Medulla oblongata (tissue), 1 donor: ENCODE results near the gene NBEA.
"Not testable (repeated sequence)": the region's sequence is repeated elsewhere in the genome, so short reads cannot be mapped to it uniquely, and the experiment has no call there.

ENCODE experiments used
- DNase-seq: peaks from one replicate; pipeline ENCODE4 v3.0.0-alpha.2; 2015; ENCODE audit errors: extremely low spot score

Gene NBEA

GRCh38 chr13:35646056-35646774 lies 704.1 kb downstream of the NBEA start:
- no peak for DNase-seq

DNA sequence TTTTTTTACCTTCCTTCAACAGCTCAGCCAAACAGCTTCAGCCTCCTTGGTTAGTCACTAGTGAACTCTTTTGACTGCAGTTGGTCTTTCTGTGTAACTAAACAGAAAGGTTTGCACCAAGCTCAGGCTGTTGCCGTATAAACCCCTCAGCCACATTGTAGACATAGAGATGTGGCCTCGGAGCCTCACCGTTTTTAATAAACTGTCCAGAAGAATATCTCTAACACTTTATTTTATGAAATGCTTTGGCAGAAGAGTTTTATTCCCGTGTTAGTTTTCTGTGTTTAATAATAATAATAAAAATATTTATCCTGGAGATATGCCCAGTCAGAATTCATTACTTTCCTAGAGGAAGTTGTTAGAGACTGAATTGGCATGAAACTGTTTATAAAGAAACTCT lies 706.1 kb downstream of the NBEA start:
- no peak for DNase-seq

DNA sequence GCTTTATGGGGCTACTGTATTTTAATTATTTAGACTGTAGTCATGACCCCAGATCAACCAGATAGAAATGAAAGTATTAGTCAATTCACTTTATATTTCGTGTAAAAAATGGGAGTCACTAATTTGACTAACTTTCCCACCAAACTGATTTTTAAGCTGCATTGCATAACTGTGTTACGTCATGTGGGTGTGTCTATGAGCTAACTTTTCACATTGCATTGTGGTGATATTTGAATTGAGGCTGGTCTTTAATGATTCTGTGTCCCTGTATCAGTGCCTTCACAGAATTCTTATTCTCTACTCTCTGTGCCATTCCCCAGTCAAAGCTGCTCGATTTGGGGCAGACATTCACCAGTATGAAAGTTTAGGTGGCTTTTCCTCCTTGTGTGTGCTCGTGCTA lies 707.1 kb downstream of the NBEA start:
- no peak for DNase-seq

- no peak for DNase-seq
Observed at GRCh38 chr13:35659796-35660195, 717.7 kb downstream of the NBEA start.

GRCh38 chr13:35664747-35665146 lies 722.7 kb downstream of the NBEA start:
- no peak for DNase-seq

GRCh38 chr13:35669321-35669720 lies 727.3 kb downstream of the NBEA start:
- DNase-seq, result no peak

DNA sequence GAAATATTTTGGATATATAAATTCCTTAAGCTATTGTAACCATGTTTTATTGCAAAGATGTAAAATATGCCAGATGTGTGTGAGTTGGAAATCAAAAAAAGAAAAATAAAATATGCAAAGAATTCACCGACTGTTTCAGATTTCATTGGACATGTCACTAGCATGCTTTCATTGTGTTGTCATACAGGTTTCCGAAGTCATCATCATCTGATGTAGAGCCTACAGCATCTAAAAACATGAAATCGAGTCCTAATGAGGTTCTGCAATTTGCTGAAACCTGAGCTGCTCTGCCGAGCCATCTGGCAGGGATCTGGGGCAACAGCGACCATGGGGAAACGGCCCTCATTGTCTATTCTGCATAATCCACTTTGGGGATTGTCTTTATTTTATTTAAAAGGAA lies 730.5 kb downstream of the NBEA start:
- DNase-seq, result no peak

GRCh38 chr13:35675651-35676050 lies 733.6 kb downstream of the NBEA start:
- DNase-seq, result no peak

GRCh38 chr13:35677863-35678262 lies 735.8 kb downstream of the NBEA start:
- not testable (repeated sequence) for DNase-seq

DNA sequence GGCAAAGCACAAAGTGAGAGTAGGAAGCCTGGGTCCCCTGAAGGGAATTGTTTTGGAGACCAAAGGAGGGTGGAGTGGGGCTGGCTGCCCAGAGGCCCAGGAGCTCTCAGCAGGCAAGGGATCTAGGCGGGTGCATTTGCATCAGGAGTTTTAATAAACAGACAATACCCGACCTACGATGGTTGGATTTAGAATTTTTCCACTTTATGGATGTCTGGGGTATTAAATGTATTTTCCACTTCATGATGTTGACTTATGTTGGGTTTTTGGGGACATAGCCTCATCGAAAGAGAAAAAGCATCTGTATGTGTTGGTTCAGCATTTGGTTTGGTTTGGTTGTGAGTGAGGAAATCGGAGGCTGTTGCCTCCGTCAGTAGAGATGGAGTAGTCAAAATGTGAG lies 739.6 kb downstream of the NBEA start:
- no peak for DNase-seq

DNA sequence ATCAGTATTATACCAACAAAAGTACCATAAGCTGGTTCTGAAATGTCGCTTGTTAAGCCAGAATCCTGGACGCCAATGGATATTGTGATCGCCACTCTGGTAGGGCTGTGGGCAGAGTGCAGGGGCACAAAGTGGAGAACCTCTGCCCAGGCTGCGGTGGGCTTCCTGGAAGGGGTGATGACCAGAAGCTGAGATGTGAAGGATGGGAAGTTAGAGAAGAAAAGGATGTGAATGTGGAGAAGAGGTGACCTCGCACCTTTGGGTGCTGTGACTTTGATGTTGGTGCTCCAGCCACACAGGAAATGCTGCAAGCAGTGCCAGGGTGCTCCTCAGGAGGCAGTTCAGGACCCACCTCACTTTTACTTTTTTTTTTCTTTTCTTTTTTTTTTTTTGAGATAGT lies 742.4 kb downstream of the NBEA start:
- no peak for DNase-seq

DNA sequence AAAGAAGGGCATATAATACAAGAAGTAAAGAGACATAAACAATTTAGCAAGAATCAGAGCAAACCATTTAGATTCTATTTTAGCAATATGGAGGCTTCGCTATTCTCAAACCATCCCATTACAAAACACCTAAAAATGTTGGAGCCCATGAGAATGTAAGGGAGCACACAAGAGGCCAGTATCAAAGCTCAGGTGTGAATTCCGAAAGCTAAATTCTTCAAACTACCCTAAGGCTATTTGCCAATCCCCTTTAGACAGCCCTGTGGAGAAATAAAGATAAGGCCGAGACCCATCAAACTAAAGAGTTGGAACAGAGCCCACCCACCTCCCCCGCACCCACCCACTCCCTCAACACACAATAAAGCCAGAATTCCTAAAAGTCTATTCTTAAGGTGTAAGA lies 745.3 kb downstream of the NBEA start:
- no peak for DNase-seq

DNA sequence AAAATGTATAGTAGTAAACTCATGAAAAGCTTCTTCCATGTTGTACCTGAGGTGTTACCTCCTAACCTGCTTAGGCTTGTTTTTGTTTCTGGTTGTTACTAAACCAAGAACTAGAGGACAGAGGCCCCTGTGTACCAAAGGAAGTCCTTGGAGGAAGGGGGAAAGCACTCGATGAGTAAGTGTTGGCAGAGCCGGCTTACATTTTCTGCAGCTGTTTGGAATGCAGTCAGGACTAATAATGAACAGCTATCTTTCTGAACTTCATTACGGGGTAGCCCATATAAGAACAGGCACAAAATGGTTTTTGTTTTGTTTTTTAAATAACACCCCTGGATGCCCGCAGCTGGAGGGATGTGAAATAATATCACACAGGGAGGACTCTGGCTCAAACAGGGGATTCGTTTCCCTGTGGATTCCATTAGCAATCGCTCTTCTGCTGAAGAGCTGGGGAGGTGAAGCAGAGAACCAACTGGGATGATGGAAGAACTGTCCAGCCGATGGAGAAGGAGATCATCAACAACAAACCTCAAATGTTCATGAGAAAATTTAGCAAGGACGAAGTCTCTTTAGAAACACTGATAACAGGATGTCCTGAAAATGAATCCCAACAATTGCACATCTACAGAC lies 748.6 kb downstream of the NBEA start:
- DNase-seq, result peak; percentile 12

DNA sequence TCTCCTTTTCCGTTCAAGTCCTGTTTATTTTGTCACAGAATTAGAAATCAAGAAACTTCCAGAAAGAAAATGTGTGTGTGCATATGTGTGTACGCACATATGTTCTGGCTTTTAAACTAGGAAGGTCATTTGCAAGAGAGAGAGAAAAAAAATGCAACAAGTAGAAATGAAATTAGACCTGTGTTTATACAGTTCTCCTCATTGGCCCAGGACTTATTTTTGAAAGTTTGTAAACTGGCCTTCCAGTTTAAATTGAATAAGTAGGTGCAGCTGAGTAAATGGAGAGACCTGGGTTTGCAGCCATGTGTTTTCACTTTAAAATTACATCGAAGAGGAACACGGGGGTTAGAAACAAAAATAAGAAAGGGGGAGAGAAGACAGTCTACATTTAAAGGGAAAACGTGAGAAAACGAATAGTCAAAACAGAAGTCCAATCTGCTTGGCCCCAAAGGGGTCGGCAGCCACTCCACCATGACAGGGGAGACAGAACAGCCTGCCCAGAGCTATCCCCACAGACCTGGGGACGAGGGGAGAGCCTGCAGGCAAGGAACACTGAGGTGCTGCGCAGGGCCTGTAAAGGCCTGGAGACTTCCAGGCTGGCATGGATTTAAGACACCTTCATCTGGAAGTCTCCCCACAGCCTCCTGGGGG lies 751.2 kb downstream of the NBEA start:
- no peak for DNase-seq

DNA sequence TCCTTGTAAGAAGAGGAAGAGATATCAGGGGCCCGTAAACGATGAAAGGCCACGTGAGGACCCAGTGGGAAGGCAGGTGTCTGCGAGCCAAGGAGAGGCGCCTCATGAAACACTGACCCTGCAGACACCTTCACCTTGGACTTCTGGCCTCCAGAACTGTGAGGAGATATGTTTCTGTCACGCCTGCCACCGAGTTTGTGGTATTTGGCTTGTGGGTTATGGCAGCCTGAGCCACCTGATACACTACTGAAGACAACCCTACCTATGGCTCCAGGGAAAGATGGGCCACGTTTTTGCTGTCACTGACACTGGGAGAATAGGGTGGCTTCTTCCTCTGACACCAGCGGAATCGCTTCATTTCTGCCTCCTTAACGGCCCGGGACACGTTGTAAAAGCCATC lies 752.0 kb downstream of the NBEA start:
- DNase-seq, result no peak

DNA sequence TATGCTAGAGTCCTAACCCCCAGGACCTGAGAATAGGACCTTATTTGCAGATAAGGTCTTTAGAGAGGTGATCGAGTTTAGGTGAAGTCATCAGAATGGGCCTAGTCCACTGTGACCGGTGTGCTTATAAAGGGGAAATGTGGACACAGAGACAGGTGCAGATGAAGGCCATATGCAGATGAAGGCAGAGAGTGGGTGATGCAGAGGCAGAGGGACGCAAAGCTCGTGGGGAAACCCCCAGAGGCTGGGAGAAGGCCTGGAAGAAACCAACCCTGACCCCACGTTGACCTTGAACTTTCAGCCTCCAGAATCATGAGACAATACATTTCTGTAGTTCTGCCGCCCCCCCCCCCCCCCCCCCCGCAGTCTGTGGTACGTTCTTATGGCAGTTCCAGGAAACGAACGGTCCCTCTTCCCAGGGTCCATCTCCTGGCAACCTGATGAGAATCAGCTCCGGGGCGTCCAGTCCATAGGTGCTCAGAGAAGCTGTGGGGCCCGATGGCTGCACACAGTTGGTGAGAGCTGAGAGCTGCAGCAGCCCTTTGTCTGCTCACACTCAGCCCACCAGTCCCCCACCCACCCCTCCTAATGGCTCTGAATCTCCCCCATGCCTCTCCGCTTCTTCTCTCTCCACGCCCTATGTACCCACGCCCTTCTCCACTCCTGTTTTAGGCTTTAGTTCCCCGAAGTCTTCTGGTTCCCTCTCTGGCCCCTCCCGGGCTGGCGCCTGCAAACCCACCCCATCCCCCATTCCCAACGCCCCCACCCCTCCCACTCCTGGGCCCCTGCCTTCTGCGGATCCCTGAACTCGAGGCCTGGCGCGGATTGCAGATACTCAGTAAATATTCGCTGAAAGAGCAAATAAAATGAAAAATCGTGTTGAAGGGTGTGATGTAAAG lies 752.7 kb downstream of the NBEA start:
- DNase-seq, result no peak

DNA sequence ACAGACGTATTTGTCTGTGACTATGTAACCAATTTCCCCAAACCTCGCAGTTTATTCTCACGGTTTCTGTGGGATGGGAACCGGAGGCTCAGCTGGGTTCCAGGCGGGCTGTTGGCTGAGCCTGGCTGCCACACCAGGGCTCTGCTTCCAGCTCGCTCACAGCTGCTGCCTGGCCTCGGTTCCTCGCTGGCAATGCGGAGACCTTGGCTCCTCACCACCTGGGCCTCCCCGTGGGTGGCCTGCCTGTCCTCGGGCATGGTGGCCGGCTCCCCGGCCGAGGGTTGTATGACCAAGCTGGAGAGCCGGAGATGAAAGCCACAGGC lies 753.3 kb downstream of the NBEA start:
- no peak for DNase-seq

DNA sequence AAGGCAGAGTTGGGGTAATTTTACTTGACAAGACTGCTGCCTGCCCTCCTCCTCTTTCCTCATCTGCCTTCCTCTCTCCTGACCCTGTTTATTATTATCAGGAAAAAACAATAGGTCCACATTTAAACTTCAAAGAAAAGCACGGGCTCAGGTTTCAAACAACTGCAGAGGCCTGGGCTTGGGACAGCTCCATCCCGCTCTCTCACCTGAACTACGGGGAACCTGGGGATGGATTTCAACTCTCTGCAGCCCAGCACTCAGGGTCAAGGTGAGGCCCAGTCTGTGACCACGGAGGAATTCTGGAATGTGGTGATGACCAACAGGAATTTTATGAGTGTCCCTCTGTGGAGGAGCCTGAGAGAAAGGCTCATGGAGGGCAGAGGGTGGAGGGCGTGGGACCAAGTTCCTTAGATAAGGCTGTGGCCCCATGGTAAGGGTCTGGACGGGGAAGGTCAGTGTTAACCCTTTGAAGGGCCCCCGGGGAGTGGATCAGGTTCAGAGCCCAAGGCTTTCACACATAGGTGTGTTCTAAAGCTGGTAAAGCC lies 755.2 kb downstream of the NBEA start:
- no peak for DNase-seq

- no peak for DNase-seq
Observed at GRCh38 chr13:35698911-35699576, 757.0 kb downstream of the NBEA start.

GRCh38 chr13:35699825-35700510 lies 757.9 kb downstream of the NBEA start:
- DNase-seq, result no peak

- no peak for DNase-seq
Observed at GRCh38 chr13:35700671-35701070, 758.6 kb downstream of the NBEA start.
